ENCODE measurements around the gene RIN2.

RIN2 gene

DNA sequence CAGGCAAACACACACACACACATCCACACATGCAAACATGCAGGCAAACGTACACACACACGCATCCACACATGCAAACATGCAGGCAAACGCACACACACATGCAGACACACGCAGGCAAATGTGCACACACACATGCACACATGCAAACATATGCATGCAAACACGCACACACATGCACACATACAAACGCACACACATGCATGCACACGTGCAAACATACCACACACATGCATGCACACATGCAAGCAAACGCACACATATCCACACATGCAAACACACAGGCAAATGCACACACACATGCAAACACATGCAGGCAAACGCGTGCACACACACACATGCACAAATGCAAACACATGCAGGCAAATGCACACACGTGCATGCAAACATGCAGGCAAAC lies 46.9 kb upstream of the RIN2 start:
- Histone ChIP-seq H3K4me2 (ENCODE audit: low read depth, low read length, poor library complexity, severe bottlenecking) (no peak overlapping the region), H3K9ac (ENCODE audit: low read depth, low read length, poor library complexity, severe bottlenecking) (no peak overlapping the region), H3K27me3 (ENCODE audit: insufficient read depth, low read length, poor library complexity, severe bottlenecking) (no peaks in the 10 kb centered on the region), H4K20me1 (ENCODE audit: insufficient read depth, low read length, poor library complexity, severe bottlenecking) (no peaks in the 10 kb centered on the region), H3K79me2 (ENCODE audit: insufficient read depth, low read length) (no peaks in the 10 kb centered on the region), H3K4me3 (ENCODE audit: low read length, poor library complexity, severe bottlenecking) (no peak overlapping the region), H3F3A (ENCODE audit: low read depth) (no peaks in the 10 kb centered on the region), H3K4me1 (ENCODE audit: insufficient read depth, low read length, poor library complexity, severe bottlenecking) (no peaks in the 10 kb centered on the region), H3K36me3 (ENCODE audit: insufficient read depth, low read length) (no peaks in the 10 kb centered on the region), H3K9me3 (ENCODE audit: insufficient read depth, low read depth, low read length) (no peaks in the 10 kb centered on the region), H3K9me2 (replicated peaks; ENCODE audit: low read depth, low read length) (no peaks in the 10 kb centered on the region), H2AFZ (ENCODE audit: low read length) (no peak overlapping the region)
- TF ChIP-seq, protein P1, sequence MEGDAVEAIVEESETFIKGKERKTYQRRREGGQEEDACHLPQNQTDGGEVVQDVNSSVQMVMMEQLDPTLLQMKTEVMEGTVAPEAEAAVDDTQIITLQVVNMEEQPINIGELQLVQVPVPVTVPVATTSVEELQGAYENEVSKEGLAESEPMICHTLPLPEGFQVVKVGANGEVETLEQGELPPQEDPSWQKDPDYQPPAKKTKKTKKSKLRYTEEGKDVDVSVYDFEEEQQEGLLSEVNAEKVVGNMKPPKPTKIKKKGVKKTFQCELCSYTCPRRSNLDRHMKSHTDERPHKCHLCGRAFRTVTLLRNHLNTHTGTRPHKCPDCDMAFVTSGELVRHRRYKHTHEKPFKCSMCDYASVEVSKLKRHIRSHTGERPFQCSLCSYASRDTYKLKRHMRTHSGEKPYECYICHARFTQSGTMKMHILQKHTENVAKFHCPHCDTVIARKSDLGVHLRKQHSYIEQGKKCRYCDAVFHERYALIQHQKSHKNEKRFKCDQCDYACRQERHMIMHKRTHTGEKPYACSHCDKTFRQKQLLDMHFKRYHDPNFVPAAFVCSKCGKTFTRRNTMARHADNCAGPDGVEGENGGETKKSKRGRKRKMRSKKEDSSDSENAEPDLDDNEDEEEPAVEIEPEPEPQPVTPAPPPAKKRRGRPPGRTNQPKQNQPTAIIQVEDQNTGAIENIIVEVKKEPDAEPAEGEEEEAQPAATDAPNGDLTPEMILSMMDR (conservative IDR thresholded peaks at IDR 0.05; ENCODE audit: low read length) = no peak
- no peak for TF ChIP-seq EZH2phosphoT487 (IDR thresholded peaks at IDR 0.05; ENCODE audit: borderline replicate concordance)

DNA sequence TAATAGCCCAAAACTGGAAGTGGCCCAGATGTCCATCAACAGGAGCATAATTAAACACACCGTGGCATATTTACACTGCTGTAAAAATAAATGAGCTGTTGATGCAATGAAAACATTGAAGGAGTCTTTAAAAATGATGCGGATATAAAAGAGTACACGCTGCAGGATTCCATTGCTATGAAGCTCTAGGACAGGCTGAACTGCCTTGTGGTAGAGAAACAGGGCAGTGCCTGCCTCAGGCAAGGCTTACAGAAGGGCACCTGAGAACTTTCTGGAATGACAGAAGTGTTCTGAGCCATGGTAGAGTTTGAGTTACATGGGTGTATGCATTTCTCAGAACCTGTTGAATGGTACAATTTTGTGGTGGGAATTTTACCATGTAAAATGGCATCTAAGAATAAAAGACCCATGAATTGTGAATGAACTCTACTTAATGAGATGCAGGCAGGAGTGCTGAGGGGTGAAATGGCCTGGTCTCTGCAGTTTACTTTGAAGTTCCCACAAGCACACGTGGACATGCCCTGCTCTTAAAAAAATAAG lies 45.3 kb upstream of the RIN2 start:
- Histone ChIP-seq H3K4me3 (ENCODE audit: low read length, poor library complexity, severe bottlenecking) (no peak overlapping the region), H3K36me3 (ENCODE audit: insufficient read depth, low read length) (no peaks in the 10 kb centered on the region), H3K27me3 (ENCODE audit: insufficient read depth, low read length, poor library complexity, severe bottlenecking) (no peaks in the 10 kb centered on the region), H3K9ac (ENCODE audit: low read depth, low read length, poor library complexity, severe bottlenecking) (no peak overlapping the region), H3F3A (ENCODE audit: low read depth) (no peaks in the 10 kb centered on the region), H3K4me1 (ENCODE audit: insufficient read depth, low read length, poor library complexity, severe bottlenecking) (no peaks in the 10 kb centered on the region), H2AFZ (ENCODE audit: low read length) (no peak overlapping the region), H4K20me1 (ENCODE audit: insufficient read depth, low read length, poor library complexity, severe bottlenecking) (no peaks in the 10 kb centered on the region), H3K4me2 (ENCODE audit: low read depth, low read length, poor library complexity, severe bottlenecking) (no peak overlapping the region), H3K9me2 (replicated peaks; ENCODE audit: low read depth, low read length) (no peaks in the 10 kb centered on the region), H3K79me2 (ENCODE audit: insufficient read depth, low read length) (no peaks in the 10 kb centered on the region), H3K9me3 (ENCODE audit: insufficient read depth, low read depth, low read length) (peaks cover 4% of the 10 kb centered on the region; the same call in 1 of the 2 replicates)
- TF ChIP-seq EZH2phosphoT487 (IDR thresholded peaks at IDR 0.05; ENCODE audit: borderline replicate concordance) = no peak
- TF ChIP-seq, protein P1 (conservative IDR thresholded peaks at IDR 0.05; ENCODE audit: low read length) = no peak

DNA sequence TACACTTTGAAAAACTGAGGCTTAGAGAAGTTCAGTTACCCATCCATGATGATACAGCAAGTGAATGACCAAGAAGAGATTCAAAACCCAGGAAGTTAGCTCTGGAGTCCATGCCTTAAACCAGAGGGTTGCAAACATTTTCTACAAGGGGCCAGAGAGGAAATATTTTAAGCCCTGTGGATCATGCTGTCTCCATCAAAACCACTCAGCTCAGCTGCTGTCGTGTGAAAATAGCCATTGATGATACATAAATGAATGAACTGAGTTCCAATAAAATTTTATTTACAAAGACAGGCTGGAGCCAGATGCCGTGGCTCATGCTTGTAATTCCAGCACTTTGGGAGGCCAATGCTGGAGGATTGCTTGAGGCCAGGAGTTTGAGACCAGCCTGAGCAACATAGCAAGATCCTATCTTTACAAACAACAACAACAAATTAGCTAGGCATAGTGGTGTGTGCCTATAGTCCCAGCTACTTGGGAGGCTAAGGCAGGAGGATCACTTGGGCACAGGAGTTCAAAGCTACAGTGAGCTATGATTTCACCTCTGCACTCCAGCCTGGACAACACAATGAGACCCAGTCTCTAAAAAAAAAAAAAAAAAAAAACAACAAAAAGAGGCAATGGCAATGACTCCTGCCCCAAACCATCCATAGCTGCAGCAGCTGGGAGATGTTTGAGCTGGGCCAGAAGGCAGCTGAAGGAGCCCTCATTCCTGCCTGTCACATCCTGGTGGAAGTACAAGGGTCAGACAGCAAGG lies 44.1 kb upstream of the RIN2 start:
- Histone ChIP-seq H3F3A (ENCODE audit: low read depth) (no peaks in the 10 kb centered on the region), H3K4me1 (ENCODE audit: insufficient read depth, low read length, poor library complexity, severe bottlenecking) (no peaks in the 10 kb centered on the region), H3K36me3 (ENCODE audit: insufficient read depth, low read length) (no peaks in the 10 kb centered on the region), H3K9me3 (ENCODE audit: insufficient read depth, low read depth, low read length) (peaks cover 4% of the 10 kb centered on the region; the same call in 1 of the 2 replicates), H3K79me2 (ENCODE audit: insufficient read depth, low read length) (no peaks in the 10 kb centered on the region), H4K20me1 (ENCODE audit: insufficient read depth, low read length, poor library complexity, severe bottlenecking) (no peaks in the 10 kb centered on the region), H3K9me2 (replicated peaks; ENCODE audit: low read depth, low read length) (no peaks in the 10 kb centered on the region), H3K27me3 (ENCODE audit: insufficient read depth, low read length, poor library complexity, severe bottlenecking) (no peaks in the 10 kb centered on the region), H3K4me2 (ENCODE audit: low read depth, low read length, poor library complexity, severe bottlenecking) (no peak overlapping the region), H3K4me3 (ENCODE audit: low read length, poor library complexity, severe bottlenecking) (no peak overlapping the region), H2AFZ (ENCODE audit: low read length) (no peak overlapping the region), H3K9ac (ENCODE audit: low read depth, low read length, poor library complexity, severe bottlenecking) (no peak overlapping the region)
- TF ChIP-seq EZH2phosphoT487 (IDR thresholded peaks at IDR 0.05; ENCODE audit: borderline replicate concordance) = no peak
- TF ChIP-seq, protein P1 (conservative IDR thresholded peaks at IDR 0.05; ENCODE audit: low read length) = no peak
